ENCODE results near the gene ATP2C2.

ATP2C2 gene

GRCh38 chr16:84498859-84499620 lies 130.7 kb downstream of the ATP2C2 start:
- no peak for DNase-seq (ENCODE audit: low read depth)

- no peak for DNase-seq (ENCODE audit: low read depth)
These were observed 131.3 kb downstream of the ATP2C2 start for GRCh38 chr16:84499638-84500037.

GRCh38 chr16:84500531-84500930 lies 132.2 kb downstream of the ATP2C2 start:
- no peak for DNase-seq (ENCODE audit: low read depth)

GRCh38 chr16:84501077-84501735 lies 132.9 kb downstream of the ATP2C2 start:
- DNase-seq (ENCODE audit: low read depth) = no peak

DNA sequence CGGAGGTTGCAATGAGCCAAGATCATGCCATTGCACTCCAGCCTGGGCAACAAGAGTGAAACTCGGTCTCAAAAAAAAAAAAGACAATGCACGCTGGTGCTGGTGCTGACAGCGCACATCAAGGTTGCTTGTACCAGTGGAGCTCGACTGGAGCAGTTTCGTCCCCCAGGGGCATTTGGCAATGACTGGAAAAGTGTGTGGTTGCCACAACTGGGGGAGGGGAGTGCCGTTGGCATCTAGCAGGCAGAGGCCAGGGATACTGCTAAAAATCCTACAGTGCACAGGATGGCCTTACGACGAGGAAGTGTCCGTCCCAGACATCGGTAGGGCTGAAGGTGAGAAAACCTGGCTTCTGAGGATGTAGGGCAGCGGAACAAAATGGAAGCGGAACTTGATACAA lies 133.7 kb downstream of the ATP2C2 start:
- DNase-seq (ENCODE audit: low read depth) = no peak

DNA sequence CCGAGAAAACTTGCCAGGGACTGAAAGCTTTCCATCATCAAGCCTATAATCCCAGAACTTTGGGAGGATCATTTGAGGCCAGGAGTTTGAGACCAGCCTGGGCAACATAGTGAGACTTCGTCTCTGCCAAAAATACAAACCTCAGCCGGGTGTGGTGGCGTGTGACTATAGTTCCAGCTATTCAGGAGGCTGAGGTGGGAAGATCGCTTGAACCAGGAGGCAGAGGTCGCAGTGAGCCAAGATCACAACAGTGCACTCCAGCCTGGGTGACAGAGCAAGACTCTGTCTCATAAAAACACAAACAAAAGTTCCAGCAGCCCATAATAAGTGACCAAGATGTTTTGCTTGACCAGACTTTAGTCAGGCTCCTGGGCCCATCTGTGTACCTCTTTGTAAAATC lies 134.2 kb downstream of the ATP2C2 start:
- no peak for DNase-seq (ENCODE audit: low read depth)

DNA sequence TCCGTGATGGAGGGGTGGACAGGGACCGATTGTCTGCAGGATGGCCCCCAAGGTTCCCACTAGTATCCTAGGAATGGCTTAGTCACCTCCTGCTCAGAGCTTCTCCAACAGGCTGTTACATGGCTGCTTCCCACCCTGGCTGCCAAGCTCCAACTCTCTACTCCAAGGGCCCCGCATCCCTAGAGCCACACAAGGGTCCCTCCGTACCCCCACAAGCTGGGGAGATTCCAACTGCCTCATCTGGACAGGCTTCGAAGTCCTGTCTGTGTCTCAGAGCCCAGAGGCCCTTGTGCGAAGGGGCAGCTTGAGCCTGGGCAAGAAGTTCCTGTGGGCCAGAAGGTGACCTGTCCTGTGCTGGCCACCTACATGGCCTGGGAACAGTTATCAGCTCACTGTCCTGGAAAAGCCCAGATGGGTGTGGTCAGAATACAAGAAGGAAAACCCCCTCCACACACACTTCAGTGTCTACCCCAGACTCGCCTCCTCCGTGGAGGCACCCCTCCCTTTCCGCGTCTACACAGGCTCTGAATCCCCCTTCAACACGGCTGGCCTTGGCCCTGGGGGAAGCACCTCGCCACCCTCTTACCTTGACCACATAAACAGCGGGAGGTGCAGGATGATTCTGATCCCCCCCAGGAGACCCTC lies 135.5 kb downstream of the ATP2C2 start:
- DNase-seq (ENCODE audit: low read depth) = peak; percentile 22

DNA sequence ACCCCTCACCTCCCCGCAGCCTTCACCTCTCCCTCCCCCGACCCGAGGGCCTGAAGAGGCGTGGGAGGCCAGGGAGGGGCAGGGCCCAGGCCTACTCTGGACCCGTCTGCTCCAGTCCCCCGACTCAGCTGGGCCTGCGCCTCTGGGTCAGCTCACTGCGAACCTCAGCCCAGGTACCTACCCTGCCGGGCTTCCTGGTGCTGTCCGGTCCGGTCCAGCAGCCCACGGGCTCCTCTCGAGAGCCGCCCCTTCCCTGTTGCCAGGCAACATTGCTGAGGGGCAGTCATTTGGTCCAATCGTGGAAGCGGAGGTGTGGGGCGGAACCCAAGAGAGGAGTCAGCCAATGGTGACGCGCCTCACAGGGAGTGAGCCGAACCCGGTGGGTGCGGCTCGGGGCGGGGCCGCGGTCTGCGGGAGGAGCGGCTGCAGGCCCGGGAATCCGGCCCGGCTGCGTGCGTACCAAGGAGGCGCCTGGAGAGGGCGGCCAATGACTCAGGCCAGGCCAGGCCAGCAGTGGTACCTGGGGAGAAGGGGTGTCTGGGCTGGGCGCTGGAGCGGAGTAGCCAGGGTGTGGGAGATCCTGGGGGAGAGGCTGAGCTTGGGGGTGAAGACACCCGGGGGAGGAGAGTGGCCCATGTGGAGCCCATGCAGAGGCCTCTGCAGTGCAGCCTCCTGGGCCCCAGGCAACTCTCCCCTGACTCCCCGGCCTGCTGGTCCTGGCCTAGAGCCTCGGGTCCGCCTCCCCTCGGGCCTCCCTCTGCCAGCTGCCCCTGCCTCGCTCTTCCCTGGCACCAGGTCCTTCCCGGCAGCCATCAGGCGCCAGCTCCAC lies 136.3 kb downstream of the ATP2C2 start, which contains the start of gene MEAK7:
Gene MEAK7, minus strand, starts transcription at position 240 of the 829 bp plus-strand sequence. CDS start 6,573 bp downstream, outside the sequence.
- DNase-seq (ENCODE audit: low read depth) = peak; percentile 95

DNA sequence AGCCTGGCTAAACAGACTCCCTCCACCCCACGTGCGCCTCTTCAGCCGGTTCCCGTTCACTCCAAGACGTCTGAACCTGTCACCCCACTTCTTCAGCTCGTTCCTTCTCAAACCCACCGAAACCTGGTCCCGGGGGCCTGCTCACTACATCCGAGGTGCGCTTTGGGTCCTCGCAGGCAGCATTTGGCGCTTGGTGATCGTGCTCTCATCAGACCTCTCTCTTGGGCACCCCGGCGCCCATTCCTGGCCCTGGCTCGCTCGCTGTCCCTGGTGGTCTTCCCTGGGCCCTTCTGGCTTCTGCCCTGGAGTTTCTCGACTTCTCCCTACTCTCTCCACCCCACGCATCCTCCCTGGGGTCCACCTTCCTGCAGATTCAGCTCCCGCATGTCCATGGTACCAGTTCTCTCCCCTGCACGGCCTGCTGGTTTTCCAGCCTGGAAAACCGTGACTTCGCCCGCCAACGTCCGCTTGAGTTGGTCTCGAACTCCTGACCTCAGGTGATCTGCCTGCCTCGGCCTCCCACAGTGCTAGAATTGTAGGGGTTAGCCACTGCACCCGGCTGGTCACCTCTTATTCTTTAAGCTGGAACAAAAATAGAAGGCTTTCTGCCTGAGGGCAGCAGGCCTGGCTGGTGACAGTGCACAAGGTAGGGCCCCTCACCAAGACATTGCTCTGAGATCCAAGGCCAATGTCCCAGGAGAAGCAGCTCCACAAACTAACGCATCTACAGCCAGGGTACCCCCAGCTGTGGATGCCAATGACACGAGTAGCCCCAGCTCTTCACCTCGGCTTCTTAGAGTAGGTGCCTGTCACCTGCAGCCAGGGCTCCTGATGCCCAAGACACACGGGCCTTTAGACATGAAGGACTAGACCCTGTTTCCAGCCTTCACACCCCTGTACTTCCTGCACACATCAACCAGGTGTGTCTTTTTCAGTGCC lies 137.2 kb downstream of the ATP2C2 start:
- DNase-seq (ENCODE audit: low read depth) = no peak

DNA sequence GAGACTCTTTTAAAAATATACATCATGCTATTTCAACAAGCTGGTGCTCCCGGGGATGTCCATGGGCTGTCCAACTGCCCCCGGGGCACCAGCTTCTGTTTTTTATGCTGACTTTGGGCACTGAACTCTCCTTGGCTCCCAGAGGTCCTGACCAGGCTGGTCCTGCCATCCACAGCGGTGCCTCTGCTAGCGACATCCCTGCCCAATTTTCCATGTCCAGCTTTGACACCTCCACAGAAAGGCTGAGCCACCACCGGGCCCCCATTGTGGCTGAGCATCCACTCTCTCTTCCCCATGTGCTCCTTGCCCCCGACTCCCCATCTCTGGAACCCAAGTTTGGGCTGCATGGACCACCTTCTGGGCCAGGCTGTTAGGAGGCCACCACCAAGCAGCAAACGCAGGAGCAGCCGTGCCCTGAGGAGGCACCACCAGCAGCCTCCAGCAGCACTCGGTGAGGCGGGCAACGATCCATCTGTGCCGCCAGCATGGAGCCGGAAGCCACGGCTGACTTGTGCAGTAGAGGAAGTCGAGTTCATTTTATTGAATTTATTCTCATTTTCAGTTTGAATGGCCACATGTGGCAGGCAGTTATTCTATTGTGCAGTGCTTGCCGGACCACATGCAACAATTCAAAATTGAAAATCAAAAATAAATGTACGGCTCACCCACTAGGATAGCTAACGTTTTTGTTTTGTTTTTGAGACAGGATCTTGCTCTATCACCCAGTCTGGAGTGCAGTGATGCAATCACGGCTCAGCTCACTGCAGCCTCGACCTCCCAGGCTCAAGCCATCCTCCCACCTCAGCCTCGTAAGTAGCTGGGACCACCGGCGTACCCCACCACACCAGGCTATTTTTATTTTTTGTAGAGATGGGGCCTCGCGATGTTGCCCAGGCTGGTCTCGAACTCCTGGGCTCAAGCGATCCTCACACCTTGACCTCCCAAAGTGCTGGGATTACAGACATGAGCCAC lies 139.0 kb downstream of the ATP2C2 start:
- DNase-seq (ENCODE audit: low read depth) = no peak

GRCh38 chr16:84508502-84508901 lies 140.2 kb downstream of the ATP2C2 start:
- no peak for DNase-seq (ENCODE audit: low read depth)

DNA sequence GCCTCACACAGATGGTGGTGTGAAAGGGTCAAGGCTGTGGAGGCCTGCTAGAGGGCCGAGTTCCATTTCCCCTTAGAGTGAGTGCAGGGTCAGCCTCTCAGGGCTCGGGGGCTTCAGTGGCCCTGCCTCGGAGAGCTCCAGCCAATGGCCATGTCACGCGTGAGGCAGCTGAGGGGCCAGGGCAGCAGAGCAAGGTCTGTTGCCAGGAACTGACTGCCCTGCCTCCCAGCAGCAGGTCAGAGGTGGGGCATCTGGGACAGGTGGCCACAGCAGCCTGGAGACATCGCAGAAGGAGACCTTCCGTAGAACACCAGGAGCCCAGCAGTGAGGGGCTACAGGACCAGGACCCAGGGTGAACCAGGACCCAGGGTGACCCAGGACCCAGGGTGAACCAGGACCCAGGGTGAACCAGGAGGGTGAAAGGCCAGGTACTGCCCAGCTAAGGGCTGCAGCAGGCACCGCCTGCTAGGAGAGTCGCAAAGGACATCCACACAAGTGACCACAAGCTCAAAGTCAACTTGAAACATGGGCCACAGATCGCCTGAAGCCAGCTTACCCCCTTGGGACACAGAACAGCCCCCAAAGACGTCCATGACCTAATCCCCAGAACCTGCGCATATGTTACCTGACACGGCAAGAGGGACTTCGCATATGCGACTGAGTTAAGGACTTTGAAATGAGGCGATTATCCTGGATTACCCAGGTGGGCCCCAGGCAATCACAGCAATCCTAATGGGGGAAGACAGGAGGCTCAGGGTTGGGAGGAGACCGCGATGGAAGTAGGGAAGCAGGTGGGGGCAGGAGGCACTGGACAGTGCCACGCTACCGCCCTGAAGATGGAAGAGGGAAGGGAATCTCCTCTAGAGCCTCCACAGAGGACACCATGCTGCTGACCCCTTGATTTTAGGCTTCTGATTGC lies 141.0 kb downstream of the ATP2C2 start:
- DNase-seq (ENCODE audit: low read depth) = no peak

DNA sequence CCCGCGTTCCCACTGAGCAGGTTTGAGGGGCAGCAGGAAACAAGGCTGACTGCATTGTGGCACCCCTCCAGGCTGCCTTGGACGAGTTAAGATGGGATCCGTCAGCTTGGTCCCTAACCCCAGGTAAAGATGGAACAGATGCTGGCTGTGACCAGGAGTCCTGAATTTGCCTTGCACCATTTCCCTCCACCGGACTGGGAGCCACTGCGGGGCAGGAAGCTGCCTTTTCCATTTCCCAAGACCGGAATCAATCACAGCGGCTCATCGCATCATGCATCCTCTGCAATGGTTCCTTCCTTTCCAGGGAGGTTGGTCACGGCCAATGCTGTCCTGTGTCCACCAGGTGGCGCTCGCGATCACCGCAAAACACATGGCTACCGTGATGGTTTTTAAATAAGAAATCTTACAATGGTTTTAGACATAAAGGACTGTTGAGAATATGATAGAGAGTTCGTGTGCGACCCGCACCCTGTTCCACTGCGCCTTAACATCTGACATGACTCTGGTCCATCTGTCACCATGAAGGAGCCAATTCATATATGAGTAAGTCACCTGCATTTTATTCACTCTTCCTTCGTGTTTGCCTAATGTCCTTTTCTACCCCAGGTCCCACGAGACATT lies 143.0 kb downstream of the ATP2C2 start:
- DNase-seq (ENCODE audit: low read depth) = peak; percentile 56

GRCh38 chr16:84511831-84512230 lies 143.5 kb downstream of the ATP2C2 start:
- no peak for DNase-seq (ENCODE audit: low read depth)

GRCh38 chr16:84513123-84513522 lies 144.8 kb downstream of the ATP2C2 start:
- no peak for DNase-seq (ENCODE audit: low read depth)

DNA sequence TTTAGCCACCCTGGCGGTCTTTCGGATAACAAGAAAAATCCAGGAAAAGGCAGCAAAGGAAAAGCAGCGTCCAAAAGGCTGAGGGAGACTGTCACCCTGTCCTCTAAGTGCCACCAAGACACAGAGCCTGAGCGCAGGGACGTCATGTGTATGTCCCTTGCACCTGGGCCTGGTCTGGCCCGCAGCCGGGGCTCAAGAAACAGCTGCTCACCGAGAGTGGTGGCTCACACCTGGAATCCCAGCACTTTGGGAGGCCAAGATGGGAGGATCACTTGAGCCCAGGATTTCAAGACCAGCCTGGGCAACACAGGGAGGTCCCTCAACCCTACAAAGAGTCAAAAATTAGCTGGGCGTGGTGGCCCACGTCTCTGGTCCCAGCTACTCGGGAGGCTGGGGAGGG lies 145.3 kb downstream of the ATP2C2 start:
- DNase-seq (ENCODE audit: low read depth) = no peak
